HCT116 (cell line): ENCODE data around the gene PPP1CC. TPM values are rescaled to one million over a fixed set of nuclear protein-coding genes. Genes with fewer than 3 reads are reported as not detected.
"Not testable (repeated sequence)": the region's sequence is repeated elsewhere in the genome, so short reads cannot be mapped to it uniquely, and the experiment has no call there.

Experiments
- ATAC-seq: fragments of 200-7000 bp; cut with Tn5 transposase; 2 replicates; pipeline ENCODE4 v1.9.1; 2020; ENCODE audit warnings: mild to moderate bottlenecking, moderate library complexity
- BruUV-seq: library from RNA; stranded (reverse); fragments of 400-500 nt; replicated peaks from 2 replicates; lab custom pipeline; 2021; lab: Mats Ljungman, UMichigan
- CTCF ChIA-PET: fragments of 300-600 bp; sonication (Branson Sonifier 250); formaldehyde crosslinking; loops from one replicate; lab custom pipeline; 2021; ENCODE audit warnings: antibody characterized with exemption; lab: Charles Lee
- POLR2A ChIA-PET: fragments of 300-600, 350-600 bp; sonication (Branson Sonifier 250); formaldehyde crosslinking; loops from one replicate; lab custom pipeline; 2021; ENCODE audit warnings: antibody characterized with exemption; lab: Charles Lee
- RAD21 ChIA-PET, 2 experiments: fragments of 300-600 bp; sonication (Branson Sonifier 250); formaldehyde crosslinking; loops; one replicate each; lab custom pipeline; 2023; ENCODE audit warnings: low total read pairs in 2 of 2; ENCODE audit not compliant: uncharacterized antibody in 2 of 2, unreplicated experiment in 2 of 2, low non-redundant PET in 1 of 2; lab: Charles Lee
- DNase-seq: peaks from one replicate; pipeline ENCODE4 v3.0.0-alpha.2; 2010; ENCODE audit warnings: low read depth, low spot score
- H2AFZ ChIP-seq: fragments of 200-600 bp; shearing (Covaris generic), sonication (generic); 2 replicates; pipeline ENCODE4 v1.6.1; 2017; ENCODE audit warnings: low read depth, mixed run types, mixed read lengths, antibody characterized with exemption, low read length; ENCODE audit not compliant: poor library complexity, severe bottlenecking
- H3K27ac ChIP-seq: 2 replicates; pipeline ENCODE4 v1.5.1; 2012; ENCODE audit warnings: low read depth, low read length
- H3K27me3 ChIP-seq: fragments of 200-600 bp; sonication (generic); 2 replicates; pipeline ENCODE4 v1.6.1; 2016; ENCODE audit warnings: mixed run types, low read length, mixed read lengths; ENCODE audit not compliant: insufficient read depth
- H3K36me3 ChIP-seq, 2 experiments: fragments of 200-500 bp in 1 of 2; fragments of 200-600 bp in 1 of 2; sonication (Bioruptor generic) in 1 of 2; sonication (generic) in 1 of 2; 2 replicates each; pipeline versions ENCODE4 v1.5.1 to v1.6.1; 2014 to 2016; ENCODE audit warnings: low read length in 2 of 2, inconsistent platforms in 1 of 2, mixed read lengths in 1 of 2, mixed run types in 1 of 2; ENCODE audit not compliant: insufficient read depth in 2 of 2, control insufficient read depth in 1 of 2
- H3K4me1 ChIP-seq, 2 experiments: fragments of 200-600 bp in 1 of 2; sonication (generic) in 1 of 2; 2 replicates each; pipeline versions ENCODE4 v1.5.1 to v1.6.1; 2012 to 2017; ENCODE audit warnings: low read length in 2 of 2, inconsistent platforms in 1 of 2, mild to moderate bottlenecking in 1 of 2, mixed read lengths in 1 of 2, mixed run types in 1 of 2, moderate library complexity in 1 of 2; ENCODE audit not compliant: insufficient read depth in 2 of 2, control insufficient read depth in 1 of 2
- H3K4me2 ChIP-seq: fragments of 200-600 bp; sonication (generic); 2 replicates; pipeline ENCODE4 v1.6.1; 2017; ENCODE audit warnings: mixed run types, low read length, mixed read lengths
- H3K4me3 ChIP-seq, 2 experiments: fragments of 200-600 bp in 1 of 2; sonication (generic) in 1 of 2; replicated peaks in 1 of 2; 2 replicates each; pipeline ENCODE4 v1.5.1; 2011 to 2016; ENCODE audit warnings: low read length in 2 of 2, control low read depth in 1 of 2, low read depth in 1 of 2, mild to moderate bottlenecking in 1 of 2, mixed read lengths in 1 of 2, mixed run types in 1 of 2
- H3K79me2 ChIP-seq: fragments of 200-600 bp; sonication (generic); 2 replicates; pipeline ENCODE4 v1.6.1; 2017; ENCODE audit warnings: mild to moderate bottlenecking, mixed run types, low read length, moderate library complexity, mixed read lengths; ENCODE audit not compliant: insufficient read depth
- H3K9ac ChIP-seq: fragments of 200-600 bp; sonication (generic); 2 replicates; pipeline ENCODE4 v1.6.1; 2016; ENCODE audit warnings: low read length, mixed read lengths
- H3K9me2 ChIP-seq: fragments of 200-600 bp; sonication (generic), shearing (Covaris generic); 2 replicates; pipeline ENCODE4 v1.6.1; 2017; ENCODE audit warnings: mixed run types, mild to moderate bottlenecking, moderate library complexity; ENCODE audit not compliant: insufficient read depth
- H3K9me3 ChIP-seq, 2 experiments: fragments of 200-500 bp in 1 of 2; fragments of 200-600 bp in 1 of 2; sonication (Bioruptor generic) in 1 of 2; sonication (generic) in 1 of 2; 2 replicates each; pipeline ENCODE4 v1.6.1; 2014 to 2017; ENCODE audit warnings: low read length in 2 of 2, mixed read lengths in 2 of 2, inconsistent platforms in 1 of 2, low read depth in 1 of 2, mild to moderate bottlenecking in 1 of 2, mixed run types in 1 of 2, moderate library complexity in 1 of 2; ENCODE audit not compliant: control insufficient read depth in 1 of 2, insufficient read depth in 1 of 2
- H4K20me1 ChIP-seq: fragments of 200-600 bp; sonication (generic), shearing (Covaris generic); 2 replicates; pipeline ENCODE4 v1.6.1; 2017; ENCODE audit warnings: mixed run types, mild to moderate bottlenecking, moderate library complexity; ENCODE audit not compliant: insufficient read depth
- CBX3 ChIP-seq: IDR thresholded peaks from 2 replicates; pipeline ENCODE4 v1.6.1; 2012; ENCODE audit warnings: low read depth
- CTCF ChIP-seq, 3 experiments: fragments of 200-600 bp in 1 of 3; sonication (generic) in 1 of 3; IDR thresholded peaks in 2 of 3; conservative IDR thresholded peaks in 1 of 3; 2 replicates each; pipeline ENCODE4 v1.5.1; 2012 to 2017; ENCODE audit warnings: low read depth in 2 of 3, low read length in 2 of 3, antibody characterized with exemption in 1 of 3, borderline replicate concordance in 1 of 3, control low read depth in 1 of 3, mild to moderate bottlenecking in 1 of 3, mixed read lengths in 1 of 3, mixed run types in 1 of 3, moderate library complexity in 1 of 3; ENCODE audit not compliant: insufficient read depth in 1 of 3
- EGR1 ChIP-seq: IDR thresholded peaks from 2 replicates; pipeline ENCODE4 v1.6.1; 2012; ENCODE audit warnings: low read depth
- FOSL1 ChIP-seq: IDR thresholded peaks from 2 replicates; pipeline ENCODE4 v1.6.1; 2012; ENCODE audit warnings: low read depth
- JUND ChIP-seq: IDR thresholded peaks from 2 replicates; pipeline ENCODE4 v1.6.1; 2012
- POLR2A ChIP-seq: IDR thresholded peaks from 2 replicates; pipeline ENCODE4 v1.7.0; 2011; ENCODE audit warnings: borderline replicate concordance; ENCODE audit not compliant: insufficient read depth, insufficient read length; ENCODE audit errors: extremely low read depth
- RAD21 ChIP-seq: IDR thresholded peaks from 2 replicates; pipeline ENCODE4 v1.6.1; 2012; ENCODE audit warnings: low read depth, mild to moderate bottlenecking
- SIN3A ChIP-seq: IDR thresholded peaks from 2 replicates; pipeline ENCODE4 v1.6.1; 2012; ENCODE audit warnings: low read depth
- SRF ChIP-seq: IDR thresholded peaks from 2 replicates; pipeline ENCODE4 v1.6.1; 2012; ENCODE audit warnings: low read depth
- ZFX ChIP-seq: fragments of 450-650 bp; IDR thresholded peaks from 2 replicates; pipeline ENCODE4 v1.6.1; 2017
- ZNF274 ChIP-seq: fragments of 200-500 bp; sonication (Bioruptor generic); IDR thresholded peaks from 2 replicates; pipeline ENCODE4 v1.6.1; 2014; ENCODE audit warnings: mild to moderate bottlenecking, low read depth, low read length, inconsistent platforms
- intact Hi-C: fragments of 100-400 bp; cut with micrococcal nuclease; formaldehyde crosslinking; loops from 2 replicates; pipeline ENCODE4 v1.10.0; 2022
- total RNA-seq: library from RNA; stranded (reverse); gene quantifications from one replicate; pipeline ENCODE4 v1.2.1, GENCODE V29; 2021; ENCODE audit not compliant: unreplicated experiment
- TF ChIP-seq, protein P1 (sequence below): IDR thresholded peaks from 2 replicates; pipeline ENCODE4 v1.6.1; 2012
- TF ChIP-seq, protein P2 (sequence below): IDR thresholded peaks from 2 replicates; pipeline ENCODE4 v1.6.1; 2012

Gene PPP1CC
- total RNA-seq, 1 experiment from 2014 or later, result 248 TPM

- intact Hi-C loops, result no loop called here
- ChIA-PET RAD21 (no interaction called here), POLR2A (no interaction called here), CTCF (no interaction called here)
- no peaks in the 10 kb centered on the region for H3K27me3 ChIP-seq
- no peaks in the 10 kb centered on the region for H3K4me1 ChIP-seq
- H3K27ac ChIP-seq, result no peak overlapping the region
- peaks cover 60% of the 10 kb centered on the region for H4K20me1 ChIP-seq
- no peak overlapping the region for H3K9ac ChIP-seq
- ATAC-seq (no peak), DNase-seq (no peak)
- H2AFZ ChIP-seq, result no peak overlapping the region
- H3K4me3 ChIP-seq, result no peak overlapping the region
- no TSS peak for BruUV-seq
- peaks cover 95% of the 10 kb centered on the region for H3K79me2 ChIP-seq
- no peak overlapping the region for H3K4me2 ChIP-seq
- no peak for TF ChIP-seq SRF
- TF ChIP-seq POLR2A, result no peak
- TF ChIP-seq ZNF274, result no peak
- no peak for TF ChIP-seq EGR1
- TF ChIP-seq, protein P1, sequence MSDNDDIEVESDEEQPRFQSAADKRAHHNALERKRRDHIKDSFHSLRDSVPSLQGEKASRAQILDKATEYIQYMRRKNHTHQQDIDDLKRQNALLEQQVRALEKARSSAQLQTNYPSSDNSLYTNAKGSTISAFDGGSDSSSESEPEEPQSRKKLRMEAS, result no peak
- TF ChIP-seq, all 23 proteins: peak for 0
- Histone ChIP-seq H3K9me2 (no peaks in the 10 kb centered on the region), H3K9me3 (no peaks in the 10 kb centered on the region), H3K36me3 (peaks cover 75 to 83% of the 10 kb centered on the region in 2 experiments)
Observed at GRCh38 chr12:110726028-110726427, 16.7 kb downstream of the PPP1CC start.

GRCh38 chr12:110725267-110725666 lies 17.4 kb downstream of the PPP1CC start:
- Histone ChIP-seq H3K9ac (no peak overlapping the region), H2AFZ (no peak overlapping the region), H3K9me2 (no peaks in the 10 kb centered on the region), H3K4me2 (no peak overlapping the region), H3K36me3 (peaks cover 77 to 83% of the 10 kb centered on the region in 2 experiments), H3K4me1 (no peaks in the 10 kb centered on the region), H3K79me2 (peaks cover 95% of the 10 kb centered on the region), H3K9me3 (no peaks in the 10 kb centered on the region), H3K4me3 (no peak overlapping the region), H4K20me1 (peaks cover 60% of the 10 kb centered on the region), H3K27ac (no peak overlapping the region), H3K27me3 (no peaks in the 10 kb centered on the region)
- CTCF ChIA-PET, result no interaction called here
- POLR2A ChIA-PET, result no interaction called here
- RAD21 ChIA-PET, result no interaction called here
- no TSS peak for BruUV-seq
- no peak for DNase-seq
- intact Hi-C loops, result no loop called here
- ATAC-seq, result no peak
- TF ChIP-seq, protein P2, sequence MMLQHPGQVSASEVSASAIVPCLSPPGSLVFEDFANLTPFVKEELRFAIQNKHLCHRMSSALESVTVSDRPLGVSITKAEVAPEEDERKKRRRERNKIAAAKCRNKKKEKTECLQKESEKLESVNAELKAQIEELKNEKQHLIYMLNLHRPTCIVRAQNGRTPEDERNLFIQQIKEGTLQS, result no peak
- TF ChIP-seq ZFX, result no peak
- no peak for TF ChIP-seq EGR1
- no peak for TF ChIP-seq ZNF274
- TF ChIP-seq RAD21, result no peak
- no peak for TF ChIP-seq CTCF (IDR thresholded peaks at IDR 0.05 in 2 of 3, conservative IDR thresholded peaks at IDR 0.05 in 1 of 3; ENCODE audit: borderline replicate concordance in 1 of 3, insufficient read depth in 1 of 3, low read depth in 2 of 3, low read length in 2 of 3)
- no peak for TF ChIP-seq FOSL1
- TF ChIP-seq POLR2A, result no peak
- TF ChIP-seq CBX3, result no peak
- no peak for TF ChIP-seq SIN3A
- TF ChIP-seq JUND, result no peak

GRCh38 chr12:110722892-110723291 lies 19.8 kb downstream of the PPP1CC start:
- H3K4me1 ChIP-seq, POLR2A ChIA-PET, H3K4me2 ChIP-seq, H3K4me3 ChIP-seq, ATAC-seq, H3K9me2 ChIP-seq, BruUV-seq, H2AFZ ChIP-seq, H3K27me3 ChIP-seq, H3K27ac ChIP-seq, DNase-seq, H3K9ac ChIP-seq, RAD21 ChIA-PET, H3K9me3 ChIP-seq, intact Hi-C loops, CTCF ChIA-PET: not testable (repeated sequence)
- Histone ChIP-seq H3K79me2 (peaks cover 71% of the 10 kb centered on the region), H3K36me3 (peaks cover 76 to 84% of the 10 kb centered on the region in 2 experiments), H4K20me1 (peaks cover 42% of the 10 kb centered on the region)
